HG03378 (cell line): ENCODE results near the gene VDR.

ENCODE experiments used
- ATAC-seq: cut with Tn5 transposase; IDR thresholded peaks from one replicate; pipeline ENCODE4 v1.9.1; 2021; ENCODE audit warnings: mild to moderate bottlenecking, moderate library complexity; ENCODE audit not compliant: unreplicated experiment

Gene VDR

DNA sequence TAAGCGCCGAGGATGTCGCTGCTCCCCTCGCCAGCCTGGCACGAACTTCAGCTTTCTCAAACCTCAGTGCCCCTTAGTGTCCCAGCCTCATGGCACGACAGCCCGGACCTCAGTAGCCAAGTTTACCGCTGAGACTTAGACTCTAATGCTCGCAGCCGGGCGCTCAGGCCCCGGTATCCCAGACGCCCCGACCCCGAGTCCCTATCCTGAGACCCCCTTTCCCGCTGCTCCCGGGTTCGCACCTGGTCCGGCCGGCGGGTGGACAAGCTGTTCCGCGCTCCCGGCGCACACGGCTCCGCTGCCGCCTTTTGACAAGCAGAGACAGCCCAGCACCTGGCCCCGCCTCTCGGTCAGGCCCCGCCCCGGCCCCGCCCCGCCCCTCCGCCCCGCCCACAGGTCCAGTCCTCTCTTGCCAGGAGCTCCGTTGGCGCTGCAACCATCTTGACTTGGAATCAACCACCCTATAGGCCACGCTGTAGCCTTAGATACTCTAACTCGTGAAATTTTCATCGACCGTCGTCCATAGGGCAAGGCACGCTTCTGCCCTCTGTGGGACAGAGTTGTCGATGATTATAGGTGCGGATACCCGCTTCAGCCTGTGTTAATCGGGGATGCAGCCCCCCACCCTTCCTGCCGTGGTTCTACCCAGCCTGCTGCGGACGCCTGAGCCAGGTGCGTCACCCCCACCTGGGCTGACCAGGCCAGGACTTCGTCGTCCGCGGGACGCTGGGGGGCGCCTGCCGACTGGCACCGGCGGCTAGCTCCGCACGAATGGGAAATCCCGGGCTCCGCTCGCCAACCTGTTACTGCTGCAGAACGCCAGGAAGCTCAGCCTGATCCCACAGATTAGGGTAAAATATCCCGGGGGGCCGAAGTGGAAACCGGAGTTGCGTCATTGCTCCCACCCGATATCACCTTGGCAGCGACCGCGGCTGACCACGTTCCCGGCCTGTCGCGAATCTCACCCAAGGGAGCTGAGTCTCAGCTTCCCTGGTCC lies at the start of gene VDR:
Gene VDR, minus strand, starts transcription at position 282 of the 997 bp plus-strand sequence. CDS start 25,881 bp downstream, outside the sequence.
- peak; percentile 36 for ATAC-seq

GRCh38 chr12:47954058-47954457 lies 49.3 kb upstream of the VDR start:
- no peak for ATAC-seq

DNA sequence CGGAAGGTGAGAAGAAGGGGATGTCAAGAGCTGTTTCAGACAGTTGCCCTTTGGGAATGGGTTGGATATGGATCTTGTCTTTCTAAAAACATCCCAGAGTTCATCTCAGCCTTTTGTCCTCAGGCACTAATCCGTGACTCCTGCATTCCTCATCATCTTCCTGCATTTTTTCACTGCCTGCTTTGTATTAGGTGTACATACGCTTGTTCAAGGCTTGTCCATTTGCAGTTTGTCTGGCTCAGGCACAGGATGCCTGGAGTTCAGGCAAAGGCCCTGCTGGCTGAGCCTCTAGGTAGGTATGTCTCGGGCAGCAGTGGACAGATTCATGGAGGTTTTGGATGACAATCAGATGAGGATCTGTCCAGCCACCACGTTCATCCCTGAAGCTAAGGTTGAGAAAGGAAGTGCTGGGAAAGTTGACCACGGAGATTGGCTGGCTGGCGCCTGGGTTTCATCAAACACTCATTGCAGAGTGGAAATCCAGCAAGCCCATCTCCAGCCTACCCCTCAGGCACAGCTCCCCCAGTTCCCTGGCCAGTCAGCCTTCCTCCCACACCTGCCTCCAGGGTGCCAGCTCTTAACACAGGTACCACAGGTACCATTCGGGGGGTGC lies 46.2 kb upstream of the VDR start:
- ATAC-seq: no peak

GRCh38 chr12:47949441-47950341 lies 44.9 kb upstream of the VDR start:
- ATAC-seq: no peak

- ATAC-seq: no peak
Measured at GRCh38 chr12:47947341-47947740, 42.5 kb upstream of the VDR start.

DNA sequence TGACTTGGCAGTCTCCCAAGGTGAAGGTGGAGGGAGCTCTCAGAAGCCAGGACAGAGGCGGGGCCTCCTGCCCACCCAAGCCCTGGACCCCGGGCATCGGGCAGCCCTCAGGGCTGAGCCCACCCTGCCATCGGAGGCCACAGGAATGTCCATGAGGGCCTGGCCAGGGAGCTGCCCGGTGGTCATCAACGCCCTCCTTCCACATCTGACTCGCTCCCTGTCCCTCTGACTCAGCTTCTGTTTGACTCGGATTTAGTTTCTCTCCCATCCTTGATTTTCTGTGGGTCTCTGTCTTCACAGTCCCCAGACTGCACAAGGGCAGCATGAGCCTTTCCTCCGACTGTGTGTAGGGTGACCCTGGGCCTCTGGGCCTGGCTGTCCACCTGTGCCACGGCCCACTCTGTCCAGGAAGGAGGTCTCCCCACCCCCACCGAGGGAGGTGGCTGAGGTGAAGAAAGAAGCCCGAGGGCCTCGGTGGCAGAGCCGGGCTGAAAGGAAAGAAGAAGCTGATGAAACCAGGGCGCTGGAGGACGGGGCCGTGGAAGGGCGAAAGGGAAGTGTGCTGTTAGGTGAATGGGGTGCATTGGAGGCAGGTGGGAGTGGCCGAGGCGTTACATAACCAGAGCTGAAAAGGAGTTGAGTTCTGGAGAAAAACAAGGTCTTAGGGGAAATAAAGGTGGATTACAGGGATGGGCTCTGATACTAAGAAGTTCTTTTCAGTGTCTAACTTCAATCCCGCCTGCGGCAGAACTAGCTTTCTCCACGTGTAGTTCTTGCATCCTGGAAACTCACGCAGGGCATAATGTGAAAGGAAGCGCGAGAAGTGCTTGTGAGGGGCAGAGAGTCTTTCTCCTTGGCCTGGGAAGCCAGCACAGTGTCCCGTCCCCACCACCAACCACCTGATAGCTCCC lies 41.9 kb upstream of the VDR start:
- ATAC-seq: no peak

GRCh38 chr12:47945341-47945728 lies 40.5 kb upstream of the VDR start:
- ATAC-seq: no peak

DNA sequence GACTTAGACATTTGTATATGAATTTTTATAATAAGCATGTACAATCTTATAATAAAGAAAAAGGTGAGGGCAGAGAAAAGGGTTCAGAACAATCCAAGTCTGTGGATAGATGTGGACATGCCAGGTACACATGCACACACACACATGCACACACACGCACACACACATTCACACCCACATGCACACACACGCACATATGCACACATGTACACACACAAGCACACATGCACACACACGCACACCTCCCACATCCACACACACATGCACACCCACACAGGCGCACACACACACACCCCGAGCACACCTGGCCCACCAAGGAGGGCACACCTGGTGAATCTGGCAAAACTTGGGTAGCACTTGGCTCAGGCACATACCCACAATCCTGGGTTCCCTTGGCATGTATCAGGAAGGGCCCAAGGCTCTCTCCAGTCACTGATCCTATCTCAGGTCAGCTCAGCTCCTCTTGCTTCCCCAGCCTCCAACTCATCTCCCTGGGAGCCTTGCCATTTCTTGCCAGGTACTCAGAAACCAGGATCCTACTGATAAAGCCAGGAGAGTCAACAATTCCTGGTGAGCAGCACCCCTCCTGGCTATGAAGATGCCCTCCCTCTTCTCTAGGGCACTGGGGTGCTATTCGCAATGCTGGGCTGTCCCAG lies 40.0 kb upstream of the VDR start:
- ATAC-seq: no peak

- ATAC-seq: no peak
Measured at GRCh38 chr12:47943623-47944340, 39.0 kb upstream of the VDR start.

DNA sequence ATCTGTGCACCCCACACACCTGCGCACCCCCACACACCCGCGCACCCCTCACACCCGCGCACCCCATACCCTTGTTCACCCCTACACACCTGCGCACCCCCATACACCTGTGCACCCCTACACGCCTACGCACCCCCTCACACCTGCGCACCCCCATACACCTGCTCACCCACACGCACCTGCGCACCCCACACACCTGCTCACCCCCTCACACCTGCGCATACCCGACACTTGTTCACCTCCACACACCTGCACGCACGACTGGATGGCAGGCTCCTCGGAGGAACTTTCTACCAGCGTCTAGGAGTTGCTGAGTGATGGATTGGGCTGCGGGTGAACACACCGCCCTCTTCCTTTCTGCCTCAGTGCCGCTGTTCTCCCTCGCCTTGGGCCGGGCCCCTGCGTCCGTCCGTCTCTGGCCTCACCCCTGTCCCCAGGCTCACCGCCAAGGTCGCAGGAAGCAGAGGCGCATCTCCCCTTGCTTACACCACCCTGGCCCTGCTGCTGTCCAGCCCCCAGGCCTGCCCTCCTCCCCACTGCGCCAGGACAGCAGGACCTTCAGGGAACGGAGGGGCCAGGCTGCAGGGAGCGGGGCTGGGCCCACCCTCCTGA lies 37.9 kb upstream of the VDR start:
- no peak for ATAC-seq

DNA sequence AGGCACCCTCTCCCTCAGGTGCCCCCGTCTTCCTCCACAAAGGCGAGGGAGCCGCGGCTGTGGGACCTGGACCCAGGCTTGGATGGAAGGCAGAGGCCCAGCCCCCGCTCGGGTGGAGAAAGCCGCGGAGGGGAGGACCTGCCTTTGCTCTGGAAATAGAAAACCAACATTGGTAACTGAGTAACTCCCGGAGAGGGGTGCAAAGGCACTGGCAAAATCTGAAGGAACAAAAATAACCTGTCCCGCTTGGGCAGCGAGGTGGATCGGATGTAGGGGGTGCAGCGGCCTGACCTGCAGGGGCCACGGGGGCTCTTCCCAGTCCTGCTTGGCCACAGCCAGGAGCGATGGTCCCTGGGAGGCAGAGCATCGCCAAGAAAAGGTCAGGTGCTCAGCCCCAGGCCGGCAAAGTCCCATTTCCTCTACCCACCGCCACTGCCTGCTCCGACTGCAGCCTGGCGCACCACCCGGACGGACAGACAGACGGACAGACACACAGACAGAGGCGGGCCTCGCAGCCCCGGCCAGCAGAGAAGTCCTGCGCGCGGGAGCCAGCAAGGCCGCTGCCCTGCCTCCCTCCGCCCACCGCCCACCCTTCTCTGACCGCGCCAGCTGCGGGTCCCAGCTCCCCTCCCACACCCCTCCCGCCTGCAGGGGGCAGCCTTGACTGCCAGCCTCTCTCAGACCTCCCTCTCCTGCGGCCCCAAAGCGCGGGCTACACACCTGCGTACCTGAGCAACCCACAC lies 37.2 kb upstream of the VDR start:
- no peak for ATAC-seq

DNA sequence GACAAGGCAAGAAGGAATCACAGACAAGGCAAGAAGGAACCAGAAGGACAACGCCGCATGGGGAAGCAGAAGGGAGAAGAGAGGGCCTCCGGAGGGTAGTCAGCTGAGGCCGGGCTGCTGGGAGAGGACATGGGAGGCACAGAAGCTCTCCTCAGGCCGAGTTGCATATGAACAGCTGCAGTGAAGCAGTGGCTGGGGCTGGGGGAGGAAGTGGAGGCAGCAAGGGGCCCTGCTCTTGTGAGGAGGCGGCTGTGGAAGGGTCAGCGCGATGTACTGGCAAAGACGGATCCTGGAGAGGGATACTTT lies 36.6 kb upstream of the VDR start:
- no peak for ATAC-seq

DNA sequence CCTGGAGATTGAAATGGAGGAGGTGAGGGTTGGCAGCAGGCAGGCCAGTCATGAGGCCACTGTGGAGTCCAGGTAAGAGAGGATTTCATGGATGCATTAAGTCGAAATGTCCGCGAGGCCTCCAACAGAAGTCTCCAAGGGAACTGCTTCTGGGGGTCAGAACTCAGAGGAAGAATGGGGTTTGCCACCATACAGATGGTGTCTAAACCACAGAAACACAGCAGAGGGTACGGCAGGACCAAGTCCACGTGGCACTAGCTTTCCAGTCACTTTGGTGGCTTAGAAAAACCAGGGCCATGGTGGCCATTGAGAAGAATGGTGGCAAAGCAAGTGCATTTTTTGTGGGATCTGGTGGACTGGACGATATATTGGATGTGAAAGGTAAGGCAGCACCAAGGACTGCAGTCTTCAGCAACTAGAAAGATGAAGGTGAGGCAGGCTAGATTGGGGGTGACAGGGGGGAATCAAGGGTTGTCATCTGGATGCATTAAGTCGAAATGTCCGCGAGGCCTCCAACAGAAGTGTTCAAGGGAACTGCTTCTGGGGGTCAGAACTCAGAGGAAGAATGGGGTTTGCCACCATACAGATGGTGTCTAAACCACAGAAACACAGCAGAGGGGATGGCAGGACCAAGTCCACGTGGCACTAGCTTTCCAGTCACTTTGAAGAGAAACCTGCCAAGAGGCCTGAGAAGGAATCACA lies 36.1 kb upstream of the VDR start:
- ATAC-seq: no peak

- no peak for ATAC-seq
Measured at GRCh38 chr12:47939009-47939601, 34.3 kb upstream of the VDR start.

DNA sequence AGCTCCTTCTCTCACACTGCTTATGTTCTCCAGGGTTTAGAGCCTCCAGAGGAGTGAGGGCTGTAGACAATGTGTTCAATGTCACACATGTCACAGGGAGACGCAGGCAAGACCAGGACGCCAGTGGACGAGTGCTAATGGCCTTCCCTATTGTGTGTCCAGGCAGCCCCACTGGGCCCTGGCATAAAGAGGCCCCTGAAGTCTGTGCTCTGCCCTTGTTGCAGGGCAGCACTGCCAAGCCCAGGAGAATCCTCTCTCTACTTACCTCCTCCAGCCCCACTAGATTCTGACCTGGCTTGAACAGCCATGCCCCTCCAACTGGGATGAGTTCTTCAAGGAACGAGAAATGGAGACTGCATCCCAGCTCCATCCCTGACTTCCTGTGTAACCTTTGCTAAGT lies 33.8 kb upstream of the VDR start:
- no peak for ATAC-seq

- ATAC-seq: no peak
Measured at GRCh38 chr12:47938093-47938492, 33.3 kb upstream of the VDR start.

- no peak for ATAC-seq
Measured at GRCh38 chr12:47935184-47935583, 30.4 kb upstream of the VDR start.
